ENCODE measurements around the gene ZBTB5.

Gene ZBTB5

GRCh38 chr9:37499297-37499696 lies 34.0 kb upstream of the ZBTB5 start:
- H3K4me3 ChIP-seq (ENCODE audit: control insufficient read depth, low read depth, low read length): no peak overlapping the region
- no peak for DNase-seq (ENCODE audit: low read depth)
- TF ChIP-seq, protein P1, sequence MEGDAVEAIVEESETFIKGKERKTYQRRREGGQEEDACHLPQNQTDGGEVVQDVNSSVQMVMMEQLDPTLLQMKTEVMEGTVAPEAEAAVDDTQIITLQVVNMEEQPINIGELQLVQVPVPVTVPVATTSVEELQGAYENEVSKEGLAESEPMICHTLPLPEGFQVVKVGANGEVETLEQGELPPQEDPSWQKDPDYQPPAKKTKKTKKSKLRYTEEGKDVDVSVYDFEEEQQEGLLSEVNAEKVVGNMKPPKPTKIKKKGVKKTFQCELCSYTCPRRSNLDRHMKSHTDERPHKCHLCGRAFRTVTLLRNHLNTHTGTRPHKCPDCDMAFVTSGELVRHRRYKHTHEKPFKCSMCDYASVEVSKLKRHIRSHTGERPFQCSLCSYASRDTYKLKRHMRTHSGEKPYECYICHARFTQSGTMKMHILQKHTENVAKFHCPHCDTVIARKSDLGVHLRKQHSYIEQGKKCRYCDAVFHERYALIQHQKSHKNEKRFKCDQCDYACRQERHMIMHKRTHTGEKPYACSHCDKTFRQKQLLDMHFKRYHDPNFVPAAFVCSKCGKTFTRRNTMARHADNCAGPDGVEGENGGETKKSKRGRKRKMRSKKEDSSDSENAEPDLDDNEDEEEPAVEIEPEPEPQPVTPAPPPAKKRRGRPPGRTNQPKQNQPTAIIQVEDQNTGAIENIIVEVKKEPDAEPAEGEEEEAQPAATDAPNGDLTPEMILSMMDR (IDR thresholded peaks at IDR 0.05; ENCODE audit: control insufficient read depth, insufficient read depth, low read depth, low read length, missing control alignments): no peak

- no peak for DNase-seq (ENCODE audit: low read depth)
- TF ChIP-seq, protein P1 (IDR thresholded peaks at IDR 0.05; ENCODE audit: control insufficient read depth, insufficient read depth, low read depth, low read length, missing control alignments): no peak
- H3K4me3 ChIP-seq (ENCODE audit: control insufficient read depth, low read depth, low read length): no peak overlapping the region
These were observed 33.2 kb upstream of the ZBTB5 start for GRCh38 chr9:37498457-37498856.

DNA sequence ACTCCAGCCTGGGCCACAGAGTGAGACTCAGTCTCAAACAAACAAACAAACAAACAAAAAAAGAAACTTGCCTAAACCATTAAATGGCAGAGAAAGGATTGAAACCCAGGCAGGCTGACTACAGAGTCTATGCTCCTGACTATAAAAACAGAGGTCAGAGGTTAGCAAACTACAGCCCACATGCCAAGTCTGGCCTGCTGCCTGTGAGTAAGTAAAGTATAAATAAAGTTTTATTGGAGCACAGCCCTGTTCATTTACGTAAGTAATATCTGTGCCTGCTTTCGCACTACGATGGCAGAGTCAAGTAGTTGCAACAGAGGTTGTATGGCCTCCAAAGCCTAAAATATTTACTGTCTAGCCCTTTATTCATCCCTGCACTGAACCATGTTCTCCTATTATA lies 32.1 kb upstream of the ZBTB5 start:
- TF ChIP-seq, protein P1 (IDR thresholded peaks at IDR 0.05; ENCODE audit: control insufficient read depth, insufficient read depth, low read depth, low read length, missing control alignments): no peak
- no peak for DNase-seq (ENCODE audit: low read depth)
- no peak overlapping the region for H3K4me3 ChIP-seq (ENCODE audit: control insufficient read depth, low read depth, low read length)

DNA sequence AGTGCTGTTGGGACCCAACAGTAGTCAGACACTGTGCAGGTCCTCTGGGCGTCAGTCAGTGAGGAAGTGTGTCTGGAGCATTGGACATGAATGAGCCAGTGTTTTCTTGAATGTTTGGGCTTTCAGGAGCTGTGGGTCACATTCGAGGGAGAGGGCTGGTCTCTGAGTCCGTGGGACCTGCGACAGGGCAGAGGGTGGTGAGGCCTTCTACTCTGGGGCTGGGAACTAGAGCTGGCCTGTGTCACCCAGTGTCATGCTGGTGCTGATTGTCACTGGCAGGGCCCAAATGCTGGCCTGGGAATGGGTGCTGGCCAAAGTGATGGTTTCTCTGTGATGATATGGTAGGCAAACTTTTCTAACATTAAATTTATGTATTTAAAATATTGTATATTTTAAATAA lies 30.8 kb upstream of the ZBTB5 start:
- TF ChIP-seq, protein P1 (IDR thresholded peaks at IDR 0.05; ENCODE audit: control insufficient read depth, insufficient read depth, low read depth, low read length, missing control alignments): no peak

GRCh38 chr9:37495571-37495970 lies 30.3 kb upstream of the ZBTB5 start:
- no peak overlapping the region for H3K4me3 ChIP-seq (ENCODE audit: control insufficient read depth, low read depth, low read length)
- no peak for DNase-seq (ENCODE audit: low read depth)
- TF ChIP-seq, protein P1 (IDR thresholded peaks at IDR 0.05; ENCODE audit: control insufficient read depth, insufficient read depth, low read depth, low read length, missing control alignments): no peak

More for the DNA sequence above, 30.8 kb upstream of the ZBTB5 start:
- no peak overlapping the region for H3K4me3 ChIP-seq (ENCODE audit: control insufficient read depth, low read depth, low read length)
- no peak for DNase-seq (ENCODE audit: low read depth)

GRCh38 chr9:37491939-37492338 lies 26.7 kb upstream of the ZBTB5 start:
- TF ChIP-seq, protein P1 (IDR thresholded peaks at IDR 0.05; ENCODE audit: control insufficient read depth, insufficient read depth, low read depth, low read length, missing control alignments): no peak
- no peak overlapping the region for H3K4me3 ChIP-seq (ENCODE audit: control insufficient read depth, low read depth, low read length)
- no peak for DNase-seq (ENCODE audit: low read depth)
